ENCODE results near the gene KIAA1217.

GRCh38 chr10:24177636-24178035 lies 31.3 kb upstream of the KIAA1217 start:
- TF ChIP-seq POLR2A (IDR thresholded peaks at IDR 0.05), result no peak
- TF ChIP-seq CTCF (IDR thresholded peaks at IDR 0.05), result no peak
